B cell (primary cell): Measurements from ENCODE around the gene CAV1.

Source experiments
- EZH2 ChIP-seq: IDR thresholded peaks from 2 replicates; pipeline ENCODE4 v1.6.1; 2012; ENCODE audit warnings: borderline replicate concordance, low read depth, mild to moderate bottlenecking, moderate library complexity, low read length; ENCODE audit not compliant: insufficient read depth, poor library complexity, severe bottlenecking
- TF ChIP-seq, protein P1 (sequence below): fragments of 200-600 bp; IDR thresholded peaks from one replicate; pipeline ENCODE4 v1.8.0; 2022; ENCODE audit warnings: antibody characterized with exemption, mild to moderate bottlenecking

GRCh38 chr7:116493449-116493848 is 31.4 kb upstream of the CAV1 start:
- TF ChIP-seq, protein P1, sequence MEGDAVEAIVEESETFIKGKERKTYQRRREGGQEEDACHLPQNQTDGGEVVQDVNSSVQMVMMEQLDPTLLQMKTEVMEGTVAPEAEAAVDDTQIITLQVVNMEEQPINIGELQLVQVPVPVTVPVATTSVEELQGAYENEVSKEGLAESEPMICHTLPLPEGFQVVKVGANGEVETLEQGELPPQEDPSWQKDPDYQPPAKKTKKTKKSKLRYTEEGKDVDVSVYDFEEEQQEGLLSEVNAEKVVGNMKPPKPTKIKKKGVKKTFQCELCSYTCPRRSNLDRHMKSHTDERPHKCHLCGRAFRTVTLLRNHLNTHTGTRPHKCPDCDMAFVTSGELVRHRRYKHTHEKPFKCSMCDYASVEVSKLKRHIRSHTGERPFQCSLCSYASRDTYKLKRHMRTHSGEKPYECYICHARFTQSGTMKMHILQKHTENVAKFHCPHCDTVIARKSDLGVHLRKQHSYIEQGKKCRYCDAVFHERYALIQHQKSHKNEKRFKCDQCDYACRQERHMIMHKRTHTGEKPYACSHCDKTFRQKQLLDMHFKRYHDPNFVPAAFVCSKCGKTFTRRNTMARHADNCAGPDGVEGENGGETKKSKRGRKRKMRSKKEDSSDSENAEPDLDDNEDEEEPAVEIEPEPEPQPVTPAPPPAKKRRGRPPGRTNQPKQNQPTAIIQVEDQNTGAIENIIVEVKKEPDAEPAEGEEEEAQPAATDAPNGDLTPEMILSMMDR: no peak
- TF ChIP-seq EZH2: no peak
